Neural progenitor cell (in vitro differentiated cells): Measurements from ENCODE around the gene ARID3A. TPM values are rescaled to one million over a fixed set of nuclear protein-coding genes. Genes with fewer than 3 reads are reported as not detected.

Source experiments
- DNase-seq: peaks from one replicate; pipeline ENCODE4 v3.0.0-alpha.2; 2016; ENCODE audit warnings: low spot score
- H2AFZ ChIP-seq: fragments of 200-600 bp; sonication (generic); replicated peaks from 2 replicates; pipeline ENCODE4 v1.6.1; 2016; ENCODE audit warnings: antibody characterized with exemption
- H3F3A ChIP-seq: fragments of 200-600 bp; sonication (generic); 2 replicates; pipeline ENCODE4 v1.6.1; 2016; ENCODE audit warnings: antibody characterized with exemption, low read depth
- H3K27ac ChIP-seq: fragments of 200-600 bp; sonication (generic); 2 replicates; pipeline ENCODE4 v1.5.1; 2016; ENCODE audit warnings: mild to moderate bottlenecking
- H3K27me3 ChIP-seq: fragments of 200-600 bp; sonication (generic); 2 replicates; pipeline ENCODE4 v1.6.1; 2016; ENCODE audit warnings: mild to moderate bottlenecking, moderate library complexity
- H3K36me3 ChIP-seq: fragments of 200-600 bp; sonication (generic); 2 replicates; pipeline ENCODE4 v1.5.1; 2016
- H3K4me1 ChIP-seq: fragments of 200-600 bp; sonication (generic); 2 replicates; pipeline ENCODE4 v1.6.1; 2016; ENCODE audit warnings: mixed run types
- H3K4me2 ChIP-seq: fragments of 200-600 bp; sonication (generic); 2 replicates; pipeline ENCODE4 v1.6.1; 2016
- H3K4me3 ChIP-seq: fragments of 200-600 bp; sonication (generic); 2 replicates; pipeline ENCODE4 v1.5.1; 2016
- H3K79me2 ChIP-seq: fragments of 200-600 bp; sonication (generic); 2 replicates; pipeline ENCODE4 v1.6.1; 2016; ENCODE audit warnings: low read depth
- H3K9ac ChIP-seq: fragments of 200-600 bp; sonication (generic); 2 replicates; pipeline ENCODE4 v1.6.1; 2016
- H3K9me3 ChIP-seq: fragments of 200-600 bp; sonication (generic); 2 replicates; pipeline ENCODE4 v1.5.1; 2016; ENCODE audit warnings: low read depth
- H4K20me1 ChIP-seq: fragments of 200-600 bp; sonication (generic); 2 replicates; pipeline ENCODE4 v1.6.1; 2016; ENCODE audit warnings: low read depth
- H3K27ac Mint-ChIP-seq: 3 replicates; pipeline ENCODE4 v1.8.0; 2021; ENCODE audit warnings: mixed read lengths
- H3K27me3 Mint-ChIP-seq: 2 replicates; pipeline ENCODE4 v1.8.0; 2022; ENCODE audit warnings: low read depth, mild to moderate bottlenecking, inconsistent platforms, moderate library complexity, mixed read lengths; ENCODE audit not compliant: insufficient read depth
- H3K36me3 Mint-ChIP-seq: 3 replicates; pipeline ENCODE4 v1.8.0; 2021; ENCODE audit warnings: mixed read lengths
- H3K4me1 Mint-ChIP-seq: 3 replicates; pipeline ENCODE4 v1.8.0; 2021; ENCODE audit warnings: mixed read lengths
- H3K4me3 Mint-ChIP-seq: 3 replicates; pipeline ENCODE4 v1.8.0; 2021; ENCODE audit warnings: mild to moderate bottlenecking, moderate library complexity, mixed read lengths
- H3K9me3 Mint-ChIP-seq: 3 replicates; pipeline ENCODE4 v1.8.0; 2020; ENCODE audit warnings: mixed read lengths
- CTCF ChIP-seq: fragments of 200-600 bp; sonication (generic); IDR thresholded peaks from 2 replicates; pipeline ENCODE4 v1.5.1; 2017; ENCODE audit warnings: antibody characterized with exemption, mild to moderate bottlenecking
- EZH2 ChIP-seq: fragments of 200-600 bp; sonication (generic); IDR thresholded peaks from 2 replicates; pipeline ENCODE4 v1.6.1; 2017; ENCODE audit warnings: antibody characterized with exemption, mild to moderate bottlenecking, moderate library complexity
- EZH2phosphoT487 ChIP-seq: fragments of 200-600 bp; sonication (generic); IDR thresholded peaks from 2 replicates; pipeline ENCODE4 v1.6.1; 2017; ENCODE audit warnings: antibody characterized with exemption
- total RNA-seq: library from RNA; depleted of rRNA; stranded (reverse); fragments of >200 nt; gene quantifications from 2 replicates; pipeline ENCODE4 v1.2.3, GENCODE V29; 2015; ENCODE audit warnings: low replicate concordance

ARID3A gene
- total RNA-seq, 1 donor from 2014 or later: 25.5 TPM

- no peaks in the 10 kb centered on the region for H3K27me3 ChIP-seq
- no peaks in the 10 kb centered on the region for H3K9me3 ChIP-seq
- H3K4me2 ChIP-seq: no peak overlapping the region
- peaks cover 29% of the 10 kb centered on the region for H3K79me2 ChIP-seq
- peaks cover 27% of the 10 kb centered on the region for H3K4me1 Mint-ChIP-seq
- H3K27ac Mint-ChIP-seq: no peak overlapping the region
- H3K9me3 Mint-ChIP-seq: no peaks in the 10 kb centered on the region
- H3K4me1 ChIP-seq: peaks cover 10% of the 10 kb centered on the region
- no peak for DNase-seq
- peaks cover 2% of the 10 kb centered on the region for H3K27me3 Mint-ChIP-seq
- no peak overlapping the region for H2AFZ ChIP-seq
- H3F3A ChIP-seq: peaks cover 28% of the 10 kb centered on the region
- H3K4me3 Mint-ChIP-seq: no peak overlapping the region
- TF ChIP-seq EZH2 (no peak), CTCF (no peak), EZH2phosphoT487 (no peak)
- H3K27ac ChIP-seq: no peak overlapping the region
- H3K4me3 ChIP-seq: no peak overlapping the region
- no peaks in the 10 kb centered on the region for H3K36me3 ChIP-seq
- H3K36me3 Mint-ChIP-seq: peaks cover 1% of the 10 kb centered on the region
- peaks cover 77% of the 10 kb centered on the region for H4K20me1 ChIP-seq
- H3K9ac ChIP-seq: no peak overlapping the region
Observed at GRCh38 chr19:901216-902092, 24.4 kb upstream of the ARID3A start.

- H3K27me3 Mint-ChIP-seq: peaks cover 2% of the 10 kb centered on the region
- Histone ChIP-seq H3K79me2 (peaks cover 33% of the 10 kb centered on the region), H3K9me3 (no peaks in the 10 kb centered on the region), H3K27ac (no peak overlapping the region), H3K9ac (no peak overlapping the region), H3F3A (peaks cover 28% of the 10 kb centered on the region), H4K20me1 (peaks cover 81% of the 10 kb centered on the region), H3K27me3 (no peaks in the 10 kb centered on the region), H3K36me3 (no peaks in the 10 kb centered on the region), H3K4me2 (no peak overlapping the region), H3K4me3 (no peak overlapping the region), H3K4me1 (peaks cover 10% of the 10 kb centered on the region), H2AFZ (no peak overlapping the region)
- peaks cover 22% of the 10 kb centered on the region for H3K4me1 Mint-ChIP-seq
- peaks cover 1% of the 10 kb centered on the region for H3K36me3 Mint-ChIP-seq
- DNase-seq: no peak
- H3K4me3 Mint-ChIP-seq: no peak overlapping the region
- no peak overlapping the region for H3K27ac Mint-ChIP-seq
- H3K9me3 Mint-ChIP-seq: no peaks in the 10 kb centered on the region
- TF ChIP-seq CTCF (no peak), EZH2 (no peak), EZH2phosphoT487 (no peak)
Observed at GRCh38 chr19:902093-902370, 23.8 kb upstream of the ARID3A start.

GRCh38 chr19:902446-903226 lies 23.2 kb upstream of the ARID3A start:
- H3K27ac Mint-ChIP-seq: no peak overlapping the region
- no peaks in the 10 kb centered on the region for H3K27me3 ChIP-seq
- peaks cover 81% of the 10 kb centered on the region for H4K20me1 ChIP-seq
- no peak for DNase-seq
- peaks cover 1% of the 10 kb centered on the region for H3K36me3 Mint-ChIP-seq
- peak overlapping the region; percentile 67 for H3K4me2 ChIP-seq
- H3K36me3 ChIP-seq: no peaks in the 10 kb centered on the region
- no peak overlapping the region for H3K27ac ChIP-seq
- peaks cover 39% of the 10 kb centered on the region for H3K79me2 ChIP-seq
- H3K9me3 Mint-ChIP-seq: no peaks in the 10 kb centered on the region
- no peak for TF ChIP-seq EZH2phosphoT487
- TF ChIP-seq EZH2: no peak
- no peak for TF ChIP-seq CTCF
- H3K4me1 ChIP-seq: peaks cover 10% of the 10 kb centered on the region
- peak overlapping the region; percentile 29 for H3K4me3 ChIP-seq
- peak overlapping the region; percentile 61 for H3K4me3 Mint-ChIP-seq
- peaks cover 28% of the 10 kb centered on the region for H3F3A ChIP-seq
- H3K9me3 ChIP-seq: no peaks in the 10 kb centered on the region
- H3K27me3 Mint-ChIP-seq: peaks cover 2% of the 10 kb centered on the region
- H3K9ac ChIP-seq: no peak overlapping the region
- H3K4me1 Mint-ChIP-seq: peaks cover 21% of the 10 kb centered on the region
- H2AFZ ChIP-seq: no peak overlapping the region
